Stimulated activated CD8-positive, alpha-beta memory T cell treated with anti-CD3 and anti-CD28 coated beads, Interleukin-4, amount 100 ng/mL, for 1 hour (primary cell): ENCODE results near the gene OR10A5.
"Not testable (repeated sequence)": the region's sequence is repeated elsewhere in the genome, so short reads cannot be mapped to it uniquely, and the experiment has no call there.

Source experiments
- DNase-seq, 2 donors: peaks; one replicate each; pipeline ENCODE4 v3.0.0-alpha.2; 2020; ENCODE audit warnings: low read depth in 2 of 2, low spot score in 1 of 2

Gene OR10A5

GRCh38 chr11:6875761-6876160 is 30.3 kb downstream of the OR10A5 start:
- DNase-seq: no peak

- DNase-seq: no peak
These were observed 30.8 kb downstream of the OR10A5 start, which contains the start of gene OR10A4 for GRCh38 chr11:6876325-6876724. Gene OR10A4 (plus strand): TSS chr11:6876625. CDS start chr11:6876648, 23 bp downstream.

GRCh38 chr11:6876914-6877313 is 31.4 kb downstream of the OR10A5 start:
- no peak for DNase-seq

GRCh38 chr11:6882751-6883150 is 37.3 kb downstream of the OR10A5 start:
- no peak for DNase-seq

GRCh38 chr11:6887711-6888110 is 42.2 kb downstream of the OR10A5 start:
- not testable (repeated sequence) for DNase-seq

GRCh38 chr11:6888830-6889229 is 43.3 kb downstream of the OR10A5 start:
- no peak for DNase-seq

GRCh38 chr11:6889835-6890234 is 44.4 kb downstream of the OR10A5 start:
- no peak for DNase-seq

GRCh38 chr11:6892400-6892799 is 46.9 kb downstream of the OR10A5 start, which contains the start of gene OR2D2:
Gene OR2D2 (minus strand): TSS chr11:6892500. CDS start chr11:6892500, 0 bp downstream.
- DNase-seq: no peak

GRCh38 chr11:6894097-6894496 is 48.6 kb downstream of the OR10A5 start:
- no peak for DNase-seq

- DNase-seq: no peak
These were observed 49.5 kb downstream of the OR10A5 start for GRCh38 chr11:6895010-6895409.
